K562 (cell line): ENCODE data around the gene RASAL1. TPM values are rescaled to one million over a fixed set of nuclear protein-coding genes. Genes with fewer than 3 reads are reported as not detected.
A peak's percentile ranks its signal among the peaks of the same experiment; 100 is the strongest.

Source experiments
- ATAC-seq: fragments of 200-7000 bp; cut with Tn5 transposase; 3 replicates; pipeline ENCODE4 v1.9.1; 2020; ENCODE audit warnings: moderate library complexity
- BruUV-seq: library from RNA; stranded (reverse); fragments of 400-500 nt; replicated peaks from 2 replicates; lab custom pipeline; 2021; lab: Mats Ljungman, UMichigan
- CTCF ChIA-PET: fragments of 300-600 bp; formaldehyde crosslinking; extraction: SDS; loops from one replicate; lab custom pipeline; 2021; ENCODE audit warnings: low intra/inter-chr PET ratio; lab: Yijun Ruan, JAX
- POLR2A ChIA-PET: fragments of 300-600, 350-650 bp; sonication (Branson Sonifier 250); formaldehyde crosslinking; extraction: SDS; loops from one replicate; lab custom pipeline; 2021; ENCODE audit warnings: antibody characterized with exemption, inconsistent platforms; lab: Yijun Ruan, JAX
- DNase-seq, 4 experiments: peaks; one replicate each; pipeline versions ENCODE4 v3.0.0 to v3.0.0-alpha.2; 2011 to 2018; ENCODE audit warnings: low spot score in 3 of 4, mixed read lengths in 3 of 4; ENCODE audit errors: extremely low read depth in 1 of 4
- FAIRE-seq: peaks from 2 replicates; lab custom pipeline; 2011; peaks lifted over from hg19 to GRCh38; lab: Jason Lieb, UNC
- H2AFZ ChIP-seq: 2 replicates; pipeline ENCODE4 v1.6.0; 2011; ENCODE audit warnings: low read depth, low read length, control low read depth, inconsistent platforms
- H3K27ac ChIP-seq: fragments of 200-600 bp; 3 replicates; pipeline ENCODE4 v1.8.0; 2011; ENCODE audit warnings: low read depth, mild to moderate bottlenecking, control low read depth, inconsistent platforms, low read length, moderate library complexity, mixed read lengths; ENCODE audit errors: extremely low read depth
- H3K27me3 ChIP-seq, 2 experiments: fragments of 300-600 bp in 1 of 2; 2 replicates in 1 of 2; 3 replicates in 1 of 2; pipeline versions ENCODE4 v1.6.0 to v1.8.0; 2011; ENCODE audit warnings: inconsistent platforms in 2 of 2, low read length in 2 of 2, mild to moderate bottlenecking in 1 of 2, mixed read lengths in 1 of 2, moderate library complexity in 1 of 2; ENCODE audit not compliant: control insufficient read depth in 2 of 2, insufficient read depth in 2 of 2
- H3K36me3 ChIP-seq: fragments of 300-600 bp; 3 replicates; pipeline ENCODE4 v1.8.0; 2011; ENCODE audit warnings: mild to moderate bottlenecking, low read length, inconsistent platforms; ENCODE audit not compliant: control insufficient read depth, insufficient read depth
- H3K4me1 ChIP-seq, 2 experiments: fragments of 200-600 bp in 1 of 2; replicated peaks in 1 of 2; 2 replicates in 1 of 2; 3 replicates in 1 of 2; pipeline versions ENCODE4 v1.5.1 to v1.8.0; 2011; ENCODE audit warnings: inconsistent platforms in 2 of 2, low read length in 2 of 2, mild to moderate bottlenecking in 1 of 2, mixed read lengths in 1 of 2, moderate library complexity in 1 of 2; ENCODE audit not compliant: control insufficient read depth in 2 of 2, insufficient read depth in 2 of 2
- H3K4me2 ChIP-seq: 2 replicates; pipeline ENCODE4 v1.6.1; 2011; ENCODE audit warnings: low read length, control low read depth, inconsistent platforms, mixed read lengths; ENCODE audit not compliant: insufficient read depth
- H3K4me3 ChIP-seq: fragments of 200-600 bp; sonication (generic), shearing (Covaris generic); 2 replicates; pipeline ENCODE4 v1.5.1; 2016; ENCODE audit warnings: control low read depth, inconsistent platforms
- H3K79me2 ChIP-seq: fragments of 200-600 bp; 3 replicates; pipeline ENCODE4 v1.8.0; 2011; ENCODE audit warnings: low read length, inconsistent platforms; ENCODE audit not compliant: control insufficient read depth, insufficient read depth
- H3K9ac ChIP-seq, 2 experiments: 2 replicates each; pipeline versions ENCODE4 v1.6.0 to v1.6.1; 2011; ENCODE audit warnings: low read depth in 2 of 2, low read length in 2 of 2, control low read depth in 1 of 2, inconsistent platforms in 1 of 2, mild to moderate bottlenecking in 1 of 2, mixed read lengths in 1 of 2; ENCODE audit not compliant: insufficient read depth in 1 of 2
- H3K9me1 ChIP-seq: one replicate; pipeline ENCODE4 v1.6.0; 2011; ENCODE audit warnings: inconsistent platforms, mild to moderate bottlenecking, low read length, moderate library complexity; ENCODE audit not compliant: control insufficient read depth, insufficient read depth
- H3K9me3 ChIP-seq: replicated peaks from 2 replicates; pipeline ENCODE4 v1.5.1; 2011; ENCODE audit warnings: low read depth, low read length, inconsistent platforms; ENCODE audit not compliant: control insufficient read depth, insufficient read depth
- H4K20me1 ChIP-seq: replicated peaks from 2 replicates; pipeline ENCODE4 v1.6.1; 2011; ENCODE audit warnings: low read length, inconsistent platforms, mixed read lengths; ENCODE audit not compliant: control insufficient read depth, insufficient read depth
- ARID1B ChIP-seq: fragments of 450-650 bp; IDR thresholded peaks from 2 replicates; pipeline ENCODE4 v1.6.1; 2016; ENCODE audit warnings: antibody characterized with exemption, mild to moderate bottlenecking, inconsistent platforms
- ATF6 ChIP-seq: sonication (generic); formaldehyde crosslinking; IDR thresholded peaks from 2 replicates; pipeline ENCODE4 v1.4.0; 2020; ENCODE audit warnings: mild to moderate bottlenecking, missing genetic modification reagents
- GATAD2A ChIP-seq: fragments of 450-650 bp; IDR thresholded peaks from 2 replicates; pipeline ENCODE4 v1.6.1; 2017
- JUND ChIP-seq, 2 experiments: IDR thresholded peaks; 2 replicates in 1 of 2; 3 replicates in 1 of 2; pipeline ENCODE4 v1.6.1; 2011; ENCODE audit warnings: borderline replicate concordance in 2 of 2, low read depth in 2 of 2, low read length in 2 of 2, improper control_type of control experiment in 1 of 2, missing biosample characterization in 1 of 2, missing genetic modification characterization in 1 of 2, missing genetic modification reagents in 1 of 2
- PRDM10 ChIP-seq: fragments of 450-650 bp; IDR thresholded peaks from 2 replicates; pipeline ENCODE4 v1.6.1; 2018; ENCODE audit not compliant: partially characterized antibody
- RBM25 ChIP-seq: fragments of 200-400 bp; formaldehyde crosslinking; IDR thresholded peaks from 2 replicates; pipeline ENCODE4 v1.6.1; 2018; ENCODE audit warnings: low read length, low read depth, moderate library complexity; ENCODE audit not compliant: severe bottlenecking
- TAF9B ChIP-seq: fragments of 450-650 bp; IDR thresholded peaks from 2 replicates; pipeline ENCODE4 v1.6.1; 2018; ENCODE audit warnings: mild to moderate bottlenecking; ENCODE audit not compliant: partially characterized antibody
- TRIM28 ChIP-seq: fragments of 450-650 bp; IDR thresholded peaks from 2 replicates; pipeline ENCODE4 v1.6.1; 2017
- ZNF146 ChIP-seq: IDR thresholded peaks from one replicate; pipeline ENCODE4 v1.6.1; 2018; ENCODE audit warnings: missing compliant biosample characterization; ENCODE audit not compliant: unreplicated experiment
- ZNF263 ChIP-seq: sonication (generic); formaldehyde crosslinking; IDR thresholded peaks from 2 replicates; pipeline ENCODE4 v1.8.0; 2022; ENCODE audit warnings: mild to moderate bottlenecking, missing genetic modification reagents, borderline replicate concordance
- ZNF586 ChIP-seq: fragments of 450-650 bp; formaldehyde crosslinking; conservative IDR thresholded peaks from 2 replicates; pipeline ENCODE4 v1.4.0; 2020; ENCODE audit warnings: mild to moderate bottlenecking, moderate library complexity
- WGBS: fragments of 100-300 bp; shearing (Covaris generic); methylation state at CpG from one replicate; pipeline ENCODE4 v1.1.6; 2016; ENCODE audit warnings: low coverage, mixed read lengths; ENCODE audit not compliant: insufficient coverage; ENCODE audit errors: missing lambda C conversion rate; 5-methylcytosine and 5-hydroxymethylcytosine counted together
- in situ Hi-C: fragments of 300-500 bp; cut with MboI; formaldehyde crosslinking; loops from 4 replicates; pipeline ENCODE4 v1.15.0; 2018; ENCODE audit warnings: inconsistent platforms, mixed read lengths
- intact Hi-C: fragments of 100-400 bp; cut with micrococcal nuclease; formaldehyde crosslinking; loops from 2 replicates; pipeline ENCODE4 v1.14.2; 2022
- polyA plus RNA-seq, 8 experiments: library from polyadenylated mRNA; depleted of rRNA in 4 of 8; stranded (reverse) in 5 of 8; unstranded in 3 of 8; fragments of >200 nt; fragmentation: Nextera tagmentation in 2 of 8; fragmentation: Illumina TruSeq in 1 of 8; extraction: Ambion mirVana in 2 of 8; extraction: Trizol in 1 of 8; gene quantifications; 2 replicates each; pipeline versions ENCODE4 v1.2.1 to v1.2.3, GENCODE V29; 2011 to 2014; ENCODE audit warnings: inconsistent platforms in 1 of 8, missing spikeins in 1 of 8
- total RNA-seq, 7 experiments: library from RNA; depleted of rRNA in 6 of 7; stranded (reverse); fragments of >200 nt in 6 of 7; fragmentation: Illumina TruSeq in 2 of 7; extraction: Trizol in 2 of 7; gene quantifications; 2 replicates each; pipeline versions ENCODE4 v1.2.1 to v1.2.3, GENCODE V29; 2011 to 2021; ENCODE audit warnings: low replicate concordance in 1 of 7

RASAL1 gene
- total and polyA plus RNA-seq, 9 of the 15 experiments (the other 6 are each of a cell fraction or from before 2014, with no cell fraction given), result 0.06 to 0.16 (median 0.14) TPM; not detected in 6

- ATAC-seq, result no peak
- CTCF ChIA-PET, result no interaction called here
- BruUV-seq, result no TSS peak
These were observed 17.4 kb downstream of the RASAL1 start for GRCh38 chr12:113118142-113118541.

More at GRCh38 chr12:113118142-113118541, 17.4 kb downstream of the RASAL1 start:
- intact Hi-C loops, result no loop called here
- H2AFZ ChIP-seq, result no peak overlapping the region
- WGBS, result 0% methylated on average over 1 of the region's 1 CpG
- DNase-seq (no peak), FAIRE-seq (no peak)
- POLR2A ChIA-PET, result no interaction called here
- in situ Hi-C loops, result no loop called here
- peaks cover 22 to 46% of the 10 kb centered on the region in 2 experiments; a peak in 4 of 5 replicates for H3K27me3 ChIP-seq
- H3K4me2 ChIP-seq, result no peak overlapping the region
- no peak overlapping the region for H3K27ac ChIP-seq
- H3K9me3 ChIP-seq, result no peaks in the 10 kb centered on the region; the same call in 1 of the 2 replicates
- H3K4me3 ChIP-seq, result no peak overlapping the region
- peaks cover 10% of the 10 kb centered on the region; the same call in 1 of the 2 replicates for H4K20me1 ChIP-seq
- peaks cover 2% of the 10 kb centered on the region for H3K9me1 ChIP-seq
- H3K36me3 ChIP-seq, result no peaks in the 10 kb centered on the region
- H3K4me1 ChIP-seq, result peaks cover 0 to 15% of the 10 kb centered on the region in 2 experiments; a peak in 1 of 5 replicates
- TF ChIP-seq GATAD2A, result no peak
- no peak for TF ChIP-seq TRIM28
- TF ChIP-seq ARID1B, result no peak
- peak; percentile 19 for TF ChIP-seq RBM25
- TF ChIP-seq ZNF586 (CRISPR knock-in tag), result no peak
- no peak for TF ChIP-seq ATF6
- no peak for TF ChIP-seq JUND (IDR thresholded peaks at IDR 0.05; ENCODE audit: borderline replicate concordance, low read depth, low read length)
- TF ChIP-seq JUND (tag; IDR thresholded peaks at IDR 0.05; ENCODE audit: borderline replicate concordance, low read depth, low read length), result no peak
- no peak for TF ChIP-seq PRDM10
- peak; percentile 65 for TF ChIP-seq ZNF146 (CRISPR knock-in tag)
- no peak for TF ChIP-seq TAF9B
- no peak for TF ChIP-seq ZNF263 (CRISPR knock-in tag)
- no peak overlapping the region for H3K9ac ChIP-seq
- no peaks in the 10 kb centered on the region for H3K79me2 ChIP-seq
